Activated T-cell treated with anti-CD3 and anti-CD28 coated beads for 1 hour (primary cell): ENCODE results near the gene DMXL2.
"Not testable (repeated sequence)": the region's sequence is repeated elsewhere in the genome, so short reads cannot be mapped to it uniquely, and the experiment has no call there.

Experiments
- DNase-seq: peaks from one replicate; pipeline ENCODE4 v3.0.0-alpha.2; 2020; ENCODE audit warnings: low read depth

Gene DMXL2

GRCh38 chr15:51576911-51577500 lies 45.6 kb downstream of the DMXL2 start:
- no peak for DNase-seq

- no peak for DNase-seq
These were observed 46.2 kb downstream of the DMXL2 start for GRCh38 chr15:51576286-51576850.

DNA sequence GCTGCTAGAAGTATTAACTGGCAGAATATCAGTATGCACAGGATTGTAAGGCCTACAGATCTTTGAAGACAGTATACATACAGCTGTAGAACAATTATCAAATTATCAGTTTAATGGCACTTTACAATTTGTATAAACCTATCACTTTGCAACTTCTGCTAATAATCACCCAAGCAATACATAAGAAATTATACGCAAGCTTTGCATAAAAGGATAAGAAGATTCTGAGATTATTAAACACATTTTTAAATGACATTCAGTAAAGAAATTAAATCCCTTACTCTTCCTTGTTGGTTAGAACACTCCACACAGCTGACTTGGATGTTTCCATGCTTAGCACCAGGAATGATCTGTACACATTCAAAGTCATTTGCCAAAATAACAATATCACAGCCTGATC lies 46.8 kb downstream of the DMXL2 start:
- no peak for DNase-seq

- DNase-seq, result not testable (repeated sequence)
These were observed 49.2 kb downstream of the DMXL2 start for GRCh38 chr15:51573352-51573751.

DNA sequence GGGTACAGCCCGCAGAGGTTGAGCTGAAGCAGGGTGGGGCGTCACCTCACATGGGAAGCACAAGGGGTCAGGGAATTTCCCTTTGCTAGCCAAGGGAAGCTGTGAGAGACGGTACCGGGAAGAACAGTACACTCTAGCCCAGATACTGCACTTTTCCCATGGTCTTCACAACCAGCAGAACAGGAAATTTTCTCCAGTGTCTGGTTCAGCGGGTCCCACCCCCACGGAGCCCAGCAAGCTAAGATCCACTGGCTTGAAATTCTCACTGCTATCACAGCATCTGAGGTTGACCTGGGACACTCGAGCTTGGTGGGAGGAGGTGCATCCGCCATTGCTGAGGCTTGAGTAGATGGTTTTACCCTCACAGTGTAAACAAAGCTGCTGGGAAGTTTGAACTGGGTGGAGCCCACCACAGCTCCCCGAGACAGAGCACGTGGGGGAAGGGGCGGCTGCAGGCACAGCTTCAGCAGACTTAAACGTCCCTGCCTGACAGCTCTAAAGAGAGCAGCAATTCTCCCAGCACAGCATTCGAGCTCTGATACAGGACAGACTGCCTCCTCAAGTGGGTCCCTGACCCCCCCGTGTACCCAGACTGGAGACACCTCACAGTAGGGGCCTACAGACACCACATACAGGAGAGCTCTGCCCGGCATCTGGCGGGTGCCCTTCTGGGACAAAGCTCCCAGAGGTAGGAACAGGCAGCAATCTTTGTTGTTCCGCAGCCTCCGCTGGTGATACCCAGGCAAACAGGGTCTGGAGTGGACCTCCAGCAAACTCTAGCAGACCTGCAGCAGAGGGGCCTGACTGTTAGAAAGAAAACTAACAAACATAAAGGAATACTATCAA lies 53.4 kb downstream of the DMXL2 start:
- not testable (repeated sequence) for DNase-seq

GRCh38 chr15:51561271-51561670 lies 61.3 kb downstream of the DMXL2 start:
- DNase-seq, result no peak

DNA sequence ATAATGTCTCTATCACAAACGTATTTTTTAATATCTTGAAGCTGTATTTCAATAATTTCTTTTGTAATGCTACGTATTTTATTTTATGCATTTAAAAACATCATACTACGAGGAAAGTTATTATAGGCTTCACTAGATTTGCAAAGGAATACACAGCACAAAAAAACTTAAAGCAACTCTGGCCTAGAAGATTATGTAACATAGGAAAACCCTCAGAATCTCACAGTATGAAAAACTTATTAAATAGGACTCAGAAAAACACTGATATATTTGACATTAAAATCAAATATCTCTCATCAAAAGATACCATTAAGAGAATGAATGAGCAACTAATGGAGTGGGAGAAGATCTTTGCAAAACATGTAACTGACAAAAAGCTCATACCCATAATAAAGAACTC lies 63.7 kb downstream of the DMXL2 start:
- DNase-seq, result no peak

- DNase-seq, result no peak
These were observed 64.2 kb downstream of the DMXL2 start for GRCh38 chr15:51558411-51558810.

DNA sequence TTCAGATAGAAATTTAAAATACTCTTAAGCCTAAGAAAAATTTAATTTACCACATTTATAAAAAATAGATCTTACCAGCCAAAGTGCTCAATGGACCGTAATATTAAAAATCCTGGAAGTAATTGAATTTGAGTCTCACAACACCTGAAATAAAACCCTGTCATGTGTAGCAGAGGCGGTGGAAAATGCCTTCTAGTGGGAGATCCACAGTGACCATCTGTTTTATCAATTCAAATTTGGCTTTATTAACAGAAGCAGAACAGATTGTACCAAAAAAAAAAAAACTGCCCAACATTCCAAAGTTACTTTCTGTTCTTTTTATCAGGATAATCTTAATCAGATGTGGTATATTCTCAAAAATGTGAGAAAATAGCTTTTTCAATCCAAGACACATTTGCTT lies 71.7 kb downstream of the DMXL2 start:
- DNase-seq, result no peak

GRCh38 chr15:51547656-51548055 lies 74.9 kb downstream of the DMXL2 start:
- DNase-seq, result no peak

GRCh38 chr15:51536965-51537574 lies 85.5 kb downstream of the DMXL2 start:
- DNase-seq, result no peak

- no peak for DNase-seq
These were observed 88.7 kb downstream of the DMXL2 start for GRCh38 chr15:51533672-51534398.

- no peak for DNase-seq
These were observed 95.6 kb downstream of the DMXL2 start for GRCh38 chr15:51526955-51527354.

DNA sequence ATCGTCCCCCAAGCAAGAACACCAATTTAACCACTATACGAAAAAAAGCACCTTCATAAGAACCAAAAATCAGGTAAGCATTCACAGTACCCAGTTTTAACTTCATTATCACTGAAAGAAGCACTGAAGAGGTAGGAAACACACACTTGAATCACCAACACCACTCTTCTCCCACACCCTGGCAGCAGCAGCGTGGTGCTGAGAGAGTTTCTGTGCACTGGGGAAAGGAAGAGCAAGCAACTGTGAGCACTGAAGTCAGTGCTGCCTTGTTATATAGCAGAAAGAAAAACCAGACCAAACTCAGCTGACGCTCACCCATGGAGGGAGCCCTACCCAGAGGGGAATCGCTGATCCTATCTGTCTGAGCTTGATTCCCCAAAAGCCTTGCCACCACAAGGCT lies 98.2 kb downstream of the DMXL2 start:
- no peak for DNase-seq

GRCh38 chr15:51516291-51516690 lies 106.3 kb downstream of the DMXL2 start:
- DNase-seq, result no peak

DNA sequence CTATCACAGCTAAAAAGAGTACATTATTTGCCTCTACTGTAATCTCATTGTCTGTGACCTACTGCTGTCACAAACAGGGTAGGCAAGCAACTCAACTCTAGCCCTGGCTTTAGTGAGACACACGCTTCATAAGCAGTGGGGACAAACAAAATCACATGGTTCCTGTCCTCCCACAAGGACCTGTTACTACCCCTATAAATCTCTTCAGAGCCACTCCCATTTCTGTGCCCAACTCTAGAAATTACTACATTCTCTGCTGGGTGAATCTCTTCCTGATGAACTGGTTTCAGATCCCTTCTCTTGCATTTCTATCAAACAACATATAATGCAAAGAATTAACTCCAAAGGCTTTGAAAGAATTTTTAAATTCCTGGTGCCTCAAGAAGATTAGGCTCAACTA lies 117.3 kb downstream of the DMXL2 start:
- DNase-seq, result no peak

- DNase-seq, result no peak
These were observed 119.6 kb downstream of the DMXL2 start for GRCh38 chr15:51503003-51503402.

GRCh38 chr15:51499379-51499976 lies 123.1 kb downstream of the DMXL2 start:
- DNase-seq, result no peak

DNA sequence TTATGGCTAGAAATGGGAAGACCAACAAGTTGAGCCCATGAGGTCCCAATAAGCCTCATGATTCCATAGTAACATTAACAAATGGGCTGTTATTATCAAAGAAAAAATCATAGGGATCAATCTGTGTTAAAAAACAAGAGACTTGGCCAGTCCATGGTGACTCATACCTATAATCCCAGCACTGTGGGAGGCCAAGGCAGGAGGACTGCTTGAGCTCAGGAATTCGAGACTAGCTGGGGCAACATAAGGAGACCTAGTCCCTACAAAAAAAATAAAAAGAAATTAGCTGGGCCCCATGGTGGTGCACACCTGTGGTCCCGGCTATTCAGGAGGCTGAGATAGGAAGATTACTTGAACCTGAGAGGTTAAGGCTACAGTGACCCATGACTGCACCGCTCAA lies 124.8 kb downstream of the DMXL2 start:
- DNase-seq, result no peak

- no peak for DNase-seq
These were observed 126.3 kb downstream of the DMXL2 start for GRCh38 chr15:51496246-51496645.

- no peak for DNase-seq
These were observed 127.9 kb downstream of the DMXL2 start for GRCh38 chr15:51494411-51495314.
